NCI-H2081 (cell line): ENCODE results near the gene TOLLIP.
"Not testable (repeated sequence)": the region's sequence is repeated elsewhere in the genome, so short reads cannot be mapped to it uniquely, and the experiment has no call there.

Experiments
- DNase-seq, 2 experiments: peaks; one replicate each; lab custom pipeline; 2025; lab: John Stamatoyannopoulos, UW

The TOLLIP gene

GRCh38 chr11:1343391-1344055, 34.1 kb upstream of the TOLLIP start:
- DNase-seq = no peak

- DNase-seq = no peak
Observed at GRCh38 chr11:1342946-1343345, 33.5 kb upstream of the TOLLIP start.

GRCh38 chr11:1341928-1342524, 32.6 kb upstream of the TOLLIP start:
- DNase-seq = no peak

GRCh38 chr11:1341226-1341625, 31.8 kb upstream of the TOLLIP start:
- not testable (repeated sequence) for DNase-seq

DNA sequence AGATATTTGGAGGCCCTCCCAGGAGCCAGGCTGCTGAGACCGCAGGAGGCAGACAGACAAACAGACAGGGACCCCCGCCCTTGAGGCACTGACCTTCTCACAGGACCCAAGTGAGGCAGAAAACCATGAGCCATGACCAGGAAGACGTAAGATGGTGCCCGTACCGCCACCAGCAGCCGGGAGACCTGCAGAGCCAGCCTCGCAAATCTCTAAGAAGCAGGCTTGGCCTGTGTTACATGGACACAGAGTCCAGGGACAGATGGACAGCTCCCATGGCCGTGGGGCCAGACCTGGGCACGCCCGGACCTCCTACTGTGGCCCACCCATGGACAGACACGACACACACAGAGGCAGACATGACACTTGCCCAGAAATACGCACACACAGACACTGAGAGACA, 30.7 kb upstream of the TOLLIP start:
- DNase-seq = no peak

DNA sequence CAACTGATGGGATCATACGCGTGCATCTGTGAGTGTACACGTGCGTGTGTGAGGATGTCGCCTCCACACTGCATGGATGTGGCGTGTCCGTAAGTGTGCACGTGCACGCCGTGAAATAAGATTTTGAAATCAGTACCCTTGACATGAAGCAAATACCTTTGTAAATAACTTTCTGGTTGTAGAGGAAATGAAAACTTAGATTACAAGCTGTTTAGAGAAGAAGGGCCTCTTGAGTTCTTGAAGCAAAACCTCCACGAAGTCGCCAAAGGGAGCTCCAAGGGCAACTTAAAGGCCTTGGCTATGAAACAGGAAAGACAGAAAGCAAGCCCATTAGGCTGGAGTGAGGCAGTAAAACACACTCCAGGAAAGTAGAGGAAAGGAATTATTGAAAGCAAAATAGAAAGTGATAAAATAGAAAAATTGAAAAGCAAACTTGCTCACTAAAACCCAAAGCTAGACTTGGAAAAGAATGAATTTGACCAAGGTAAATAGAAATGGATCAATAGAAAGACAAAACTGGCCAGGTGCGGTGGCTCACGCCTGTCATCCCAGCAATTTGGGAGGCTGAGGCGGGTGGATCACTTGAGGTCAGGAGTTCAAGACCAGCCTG, 29.7 kb upstream of the TOLLIP start:
- DNase-seq = no peak

DNA sequence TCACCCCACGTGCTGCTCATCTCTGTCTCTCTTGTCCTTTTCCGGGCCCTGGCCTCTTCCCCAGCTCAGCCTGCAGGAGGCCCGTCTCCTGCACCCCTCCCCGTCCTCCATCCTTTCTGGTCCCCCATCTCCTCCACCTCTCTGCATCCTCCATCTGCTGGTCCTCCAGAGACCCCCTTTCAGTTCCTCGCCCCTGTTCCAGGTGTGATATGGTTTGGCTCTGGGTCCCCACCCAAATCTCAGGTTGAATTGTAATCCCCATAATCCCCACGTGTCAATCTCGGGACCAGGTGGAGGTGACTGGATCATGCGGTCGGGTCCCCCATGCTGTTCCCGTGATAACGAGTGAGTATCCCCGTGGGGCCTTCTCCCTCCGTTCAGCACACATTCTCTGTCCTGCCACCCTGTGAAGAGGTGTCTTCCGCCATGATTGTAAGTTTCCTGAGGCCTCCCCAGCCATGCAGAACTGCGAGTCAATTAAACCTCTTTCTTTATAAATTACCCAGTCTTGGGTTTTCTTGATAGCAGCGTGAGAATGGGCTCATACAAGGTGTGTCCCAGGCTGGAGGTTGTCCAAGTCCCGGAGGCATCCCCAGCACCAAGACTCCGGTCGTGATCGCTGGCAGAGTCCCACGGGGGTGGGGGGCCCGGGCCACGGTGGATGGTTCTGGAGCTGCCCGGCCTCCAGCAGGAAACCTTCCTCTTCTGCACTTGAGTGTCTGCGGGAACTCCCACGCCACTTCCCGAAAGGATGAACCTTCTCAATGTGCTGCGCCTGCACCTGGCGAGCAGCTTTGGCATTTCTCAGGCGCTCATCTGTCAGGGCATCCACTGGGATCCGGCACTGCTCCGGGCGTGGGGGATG, 29.0 kb upstream of the TOLLIP start:
- DNase-seq = no peak

DNA sequence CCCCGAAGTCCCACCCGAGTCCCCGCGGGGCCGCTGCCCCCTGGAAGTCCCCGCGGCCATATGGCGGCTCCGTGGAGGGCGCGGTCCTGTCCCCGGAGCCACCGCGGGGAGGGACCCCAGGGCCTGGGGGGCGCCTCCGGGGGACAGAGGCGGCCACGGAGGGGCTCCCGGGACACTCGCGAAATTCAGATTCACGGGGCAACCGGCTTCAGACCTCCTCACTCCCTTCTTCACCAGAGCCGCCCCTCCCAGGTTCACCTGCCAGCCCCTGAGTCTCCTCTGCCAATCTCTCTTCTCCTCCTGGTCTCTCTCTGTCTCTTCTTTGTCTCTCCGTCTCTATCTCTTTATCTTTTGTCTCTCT, 28.2 kb upstream of the TOLLIP start:
- DNase-seq = no peak

GRCh38 chr11:1336836-1337646, 27.6 kb upstream of the TOLLIP start:
- peak in 1 of 2 experiments; percentile 14 for DNase-seq

- peak; percentile 37 to 57 for DNase-seq
Observed at GRCh38 chr11:1335811-1336761, 26.7 kb upstream of the TOLLIP start.

- DNase-seq = no peak
Observed at GRCh38 chr11:1335264-1335810, 25.9 kb upstream of the TOLLIP start.

DNA sequence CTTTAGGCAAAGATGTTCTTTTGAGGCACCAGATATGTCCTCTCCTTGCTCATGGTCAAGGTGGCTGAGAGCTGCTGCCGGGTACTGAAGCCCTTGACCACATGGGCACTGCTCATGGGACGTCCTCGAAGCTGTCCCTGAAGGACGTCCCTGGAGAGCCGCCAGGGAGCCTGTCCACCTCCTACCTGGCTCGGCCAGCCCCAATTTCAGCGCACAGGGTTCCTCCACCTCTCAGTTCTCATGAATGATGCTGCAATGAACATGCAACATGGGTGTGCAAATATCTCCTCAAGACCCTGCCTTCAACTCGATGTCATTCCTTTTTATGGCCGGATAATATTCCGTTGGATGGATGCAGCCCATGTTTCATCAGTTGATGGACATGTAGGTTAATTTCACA, 24.4 kb upstream of the TOLLIP start:
- DNase-seq = no peak

DNA sequence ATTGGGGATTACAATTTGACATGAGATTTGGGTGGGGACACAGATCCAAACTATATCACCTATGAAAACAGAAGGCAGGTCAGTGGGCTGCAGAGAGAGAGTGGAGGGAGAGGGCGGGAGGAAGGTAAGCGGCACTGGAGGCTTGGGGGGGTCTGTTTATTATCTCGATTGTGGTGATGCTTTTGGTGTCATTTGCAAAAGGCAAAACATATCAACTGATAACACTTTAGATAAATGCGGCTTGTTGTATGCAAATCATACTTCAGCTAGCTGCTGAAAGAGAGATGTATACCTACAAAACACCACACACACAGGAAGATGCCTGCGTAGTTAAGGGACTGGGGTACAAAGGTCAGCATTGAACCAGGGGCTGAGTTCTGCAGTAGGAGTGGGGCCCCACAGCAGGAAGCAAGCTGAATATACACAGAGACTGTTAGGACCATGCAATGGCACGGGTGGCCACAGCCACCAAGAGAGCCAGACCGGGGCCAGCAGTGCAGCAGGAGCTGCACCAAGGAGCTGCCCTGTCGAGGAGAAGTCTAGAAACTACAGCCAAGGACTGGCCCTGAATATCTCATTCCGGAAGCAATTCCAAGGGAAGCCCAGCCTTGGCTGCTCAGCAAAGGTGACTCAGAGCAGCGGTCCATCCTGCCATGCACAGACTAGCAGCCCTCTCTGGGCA, 23.8 kb upstream of the TOLLIP start:
- no peak for DNase-seq

GRCh38 chr11:1330473-1330872, 21.0 kb upstream of the TOLLIP start:
- no peak for DNase-seq

- no peak for DNase-seq
Observed at GRCh38 chr11:1327064-1327460, 17.6 kb upstream of the TOLLIP start.

GRCh38 chr11:1326435-1327063, 17.1 kb upstream of the TOLLIP start:
- DNase-seq = no peak

- no peak for DNase-seq
Observed at GRCh38 chr11:1323774-1324173, 14.3 kb upstream of the TOLLIP start.

DNA sequence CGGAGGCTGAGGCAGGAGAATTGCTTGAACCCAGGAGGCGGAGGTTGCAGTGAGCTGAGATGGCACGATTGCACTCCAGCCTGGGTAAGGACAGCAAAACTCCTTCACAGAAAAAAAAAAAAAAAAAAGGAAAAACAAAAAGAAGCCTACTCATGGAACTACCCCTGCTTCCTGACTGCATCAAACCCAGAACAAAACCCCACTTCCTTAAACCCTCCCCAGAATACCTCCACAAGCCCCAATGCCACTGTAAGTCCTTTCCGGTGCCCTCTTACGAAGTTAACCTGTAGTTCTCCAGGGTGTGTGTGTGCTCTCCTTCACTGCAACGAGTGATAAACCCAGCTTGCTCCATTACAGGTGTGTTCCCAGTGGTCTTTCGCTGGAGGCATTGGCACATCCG, 8.6 kb upstream of the TOLLIP start:
- no peak for DNase-seq

- no peak for DNase-seq
Observed at GRCh38 chr11:1317432-1317831, 8.0 kb upstream of the TOLLIP start.
